ENCODE measurements around the gene FBXW11. TPM values are rescaled to one million over a fixed set of nuclear protein-coding genes. Genes with fewer than 3 reads are reported as not detected.

FBXW11 gene
- total RNA-seq, 1 experiment from 2014 or later: 72.9 TPM

- no peak overlapping the region for H3K9ac ChIP-seq (ENCODE audit: low read length)
- no peaks in the 10 kb centered on the region for H4K20me1 ChIP-seq (ENCODE audit: insufficient read depth, low read depth, low read length)
- no peak overlapping the region for H3K4me2 ChIP-seq (ENCODE audit: low read depth, low read length, poor library complexity, severe bottlenecking)
- no peak overlapping the region for H2AFZ ChIP-seq (ENCODE audit: low read length)
- H3K27me3 ChIP-seq (ENCODE audit: low read length): no peaks in the 10 kb centered on the region
- no peaks in the 10 kb centered on the region for H3K4me1 ChIP-seq (ENCODE audit: low read length)
- no peaks in the 10 kb centered on the region; the same call in 1 of the 2 replicates for H3K36me3 ChIP-seq (ENCODE audit: insufficient read depth, low read length)
- no peaks in the 10 kb centered on the region for H3K9me3 ChIP-seq (ENCODE audit: low read length)
- H3K4me3 ChIP-seq (ENCODE audit: low read length): no peak overlapping the region
- DNase-seq: no peak
- H3K9me2 ChIP-seq (replicated peaks; ENCODE audit: insufficient read depth, low read length): no peaks in the 10 kb centered on the region
- H3K27ac ChIP-seq (ENCODE audit: low read length): no peak overlapping the region
- H3K79me2 ChIP-seq (ENCODE audit: low read length): no peaks in the 10 kb centered on the region
These were observed 171.4 kb downstream of the FBXW11 start for GRCh38 chr5:171835066-171835465.

GRCh38 chr5:171834461-171834860 is 172.0 kb downstream of the FBXW11 start:
- no peaks in the 10 kb centered on the region for H3K9me2 ChIP-seq (replicated peaks; ENCODE audit: insufficient read depth, low read length)
- H2AFZ ChIP-seq (ENCODE audit: low read length): no peak overlapping the region
- no peak overlapping the region for H3K27ac ChIP-seq (ENCODE audit: low read length)
- no peak for DNase-seq
- no peak overlapping the region for H3K9ac ChIP-seq (ENCODE audit: low read length)
- no peak overlapping the region for H3K4me2 ChIP-seq (ENCODE audit: low read depth, low read length, poor library complexity, severe bottlenecking)
- H3K36me3 ChIP-seq (ENCODE audit: insufficient read depth, low read length): no peaks in the 10 kb centered on the region
- H3K27me3 ChIP-seq (ENCODE audit: low read length): no peaks in the 10 kb centered on the region
- no peaks in the 10 kb centered on the region for H3K79me2 ChIP-seq (ENCODE audit: low read length)
- H3K4me1 ChIP-seq (ENCODE audit: low read length): no peaks in the 10 kb centered on the region
- no peaks in the 10 kb centered on the region for H4K20me1 ChIP-seq (ENCODE audit: insufficient read depth, low read depth, low read length)
- H3K4me3 ChIP-seq (ENCODE audit: low read length): no peak overlapping the region
- no peaks in the 10 kb centered on the region for H3K9me3 ChIP-seq (ENCODE audit: low read length)

GRCh38 chr5:171832775-171833174 is 173.7 kb downstream of the FBXW11 start:
- Histone ChIP-seq H2AFZ (ENCODE audit: low read length) (no peak overlapping the region), H3K4me2 (ENCODE audit: low read depth, low read length, poor library complexity, severe bottlenecking) (no peak overlapping the region), H3K36me3 (ENCODE audit: insufficient read depth, low read length) (no peaks in the 10 kb centered on the region), H3K4me1 (ENCODE audit: low read length) (no peaks in the 10 kb centered on the region), H3K9me3 (ENCODE audit: low read length) (no peaks in the 10 kb centered on the region), H3K9me2 (replicated peaks; ENCODE audit: insufficient read depth, low read length) (no peaks in the 10 kb centered on the region), H4K20me1 (ENCODE audit: insufficient read depth, low read depth, low read length) (no peaks in the 10 kb centered on the region), H3K79me2 (ENCODE audit: low read length) (no peaks in the 10 kb centered on the region), H3K4me3 (ENCODE audit: low read length) (no peak overlapping the region), H3K9ac (ENCODE audit: low read length) (no peak overlapping the region), H3K27ac (ENCODE audit: low read length) (no peak overlapping the region), H3K27me3 (ENCODE audit: low read length) (no peaks in the 10 kb centered on the region)
- DNase-seq: no peak

- Histone ChIP-seq H3K4me3 (ENCODE audit: low read length) (no peak overlapping the region), H3K27me3 (ENCODE audit: low read length) (no peaks in the 10 kb centered on the region), H3K36me3 (ENCODE audit: insufficient read depth, low read length) (no peaks in the 10 kb centered on the region), H3K27ac (ENCODE audit: low read length) (no peak overlapping the region), H4K20me1 (ENCODE audit: insufficient read depth, low read depth, low read length) (no peaks in the 10 kb centered on the region), H3K9me2 (replicated peaks; ENCODE audit: insufficient read depth, low read length) (no peaks in the 10 kb centered on the region), H3K4me1 (ENCODE audit: low read length) (no peaks in the 10 kb centered on the region), H3K79me2 (ENCODE audit: low read length) (no peaks in the 10 kb centered on the region), H3K9ac (ENCODE audit: low read length) (no peak overlapping the region), H3K4me2 (ENCODE audit: low read depth, low read length, poor library complexity, severe bottlenecking) (no peak overlapping the region), H2AFZ (ENCODE audit: low read length) (no peak overlapping the region), H3K9me3 (ENCODE audit: low read length) (no peaks in the 10 kb centered on the region)
- no peak for DNase-seq
These were observed 175.8 kb downstream of the FBXW11 start for GRCh38 chr5:171830686-171831085.

- Histone ChIP-seq H3K4me1 (ENCODE audit: low read length) (peaks cover 3% of the 10 kb centered on the region), H4K20me1 (ENCODE audit: insufficient read depth, low read depth, low read length) (no peaks in the 10 kb centered on the region), H3K27ac (ENCODE audit: low read length) (no peak overlapping the region), H3K79me2 (ENCODE audit: low read length) (no peaks in the 10 kb centered on the region), H3K4me3 (ENCODE audit: low read length) (no peak overlapping the region), H3K9ac (ENCODE audit: low read length) (no peak overlapping the region), H3K27me3 (ENCODE audit: low read length) (no peaks in the 10 kb centered on the region), H3K4me2 (ENCODE audit: low read depth, low read length, poor library complexity, severe bottlenecking) (no peak overlapping the region), H3K9me2 (replicated peaks; ENCODE audit: insufficient read depth, low read length) (no peaks in the 10 kb centered on the region), H2AFZ (ENCODE audit: low read length) (no peak overlapping the region), H3K36me3 (ENCODE audit: insufficient read depth, low read length) (no peaks in the 10 kb centered on the region), H3K9me3 (ENCODE audit: low read length) (no peaks in the 10 kb centered on the region)
- DNase-seq: no peak
These were observed 179.3 kb downstream of the FBXW11 start for GRCh38 chr5:171827162-171827561.

GRCh38 chr5:171826132-171826531 is 180.3 kb downstream of the FBXW11 start:
- H3K4me1 ChIP-seq (ENCODE audit: low read length): peaks cover 3% of the 10 kb centered on the region
- no peaks in the 10 kb centered on the region for H3K27me3 ChIP-seq (ENCODE audit: low read length)
- H3K4me2 ChIP-seq (ENCODE audit: low read depth, low read length, poor library complexity, severe bottlenecking): no peak overlapping the region
- no peaks in the 10 kb centered on the region for H3K9me3 ChIP-seq (ENCODE audit: low read length)
- no peaks in the 10 kb centered on the region for H3K9me2 ChIP-seq (replicated peaks; ENCODE audit: insufficient read depth, low read length)
- no peak overlapping the region for H3K27ac ChIP-seq (ENCODE audit: low read length)
- no peaks in the 10 kb centered on the region for H3K79me2 ChIP-seq (ENCODE audit: low read length)
- no peaks in the 10 kb centered on the region for H4K20me1 ChIP-seq (ENCODE audit: insufficient read depth, low read depth, low read length)
- DNase-seq: no peak
- H3K9ac ChIP-seq (ENCODE audit: low read length): no peak overlapping the region
- H2AFZ ChIP-seq (ENCODE audit: low read length): no peak overlapping the region
- no peak overlapping the region for H3K4me3 ChIP-seq (ENCODE audit: low read length)
- H3K36me3 ChIP-seq (ENCODE audit: insufficient read depth, low read length): no peaks in the 10 kb centered on the region

- Histone ChIP-seq H3K4me2 (ENCODE audit: low read depth, low read length, poor library complexity, severe bottlenecking) (no peak overlapping the region), H3K9ac (ENCODE audit: low read length) (no peak overlapping the region), H3K27me3 (ENCODE audit: low read length) (no peaks in the 10 kb centered on the region), H3K4me3 (ENCODE audit: low read length) (no peak overlapping the region), H3K4me1 (ENCODE audit: low read length) (peaks cover 3% of the 10 kb centered on the region), H3K9me3 (ENCODE audit: low read length) (no peaks in the 10 kb centered on the region), H3K9me2 (replicated peaks; ENCODE audit: insufficient read depth, low read length) (no peaks in the 10 kb centered on the region), H3K79me2 (ENCODE audit: low read length) (no peaks in the 10 kb centered on the region), H2AFZ (ENCODE audit: low read length) (no peak overlapping the region), H4K20me1 (ENCODE audit: insufficient read depth, low read depth, low read length) (no peaks in the 10 kb centered on the region), H3K36me3 (ENCODE audit: insufficient read depth, low read length) (no peaks in the 10 kb centered on the region), H3K27ac (ENCODE audit: low read length) (no peak overlapping the region)
- no peak for DNase-seq
These were observed 181.4 kb downstream of the FBXW11 start for GRCh38 chr5:171825051-171825450.

- no peak overlapping the region for H3K9ac ChIP-seq (ENCODE audit: low read length)
- no peaks in the 10 kb centered on the region for H4K20me1 ChIP-seq (ENCODE audit: insufficient read depth, low read depth, low read length)
- no peaks in the 10 kb centered on the region for H3K36me3 ChIP-seq (ENCODE audit: insufficient read depth, low read length)
- no peaks in the 10 kb centered on the region for H3K27me3 ChIP-seq (ENCODE audit: low read length)
- peak; percentile 43 for DNase-seq
- H3K27ac ChIP-seq (ENCODE audit: low read length): no peak overlapping the region
- peaks cover 3% of the 10 kb centered on the region for H3K4me1 ChIP-seq (ENCODE audit: low read length)
- H3K9me2 ChIP-seq (replicated peaks; ENCODE audit: insufficient read depth, low read length): no peaks in the 10 kb centered on the region
- H3K79me2 ChIP-seq (ENCODE audit: low read length): no peaks in the 10 kb centered on the region
- H3K9me3 ChIP-seq (ENCODE audit: low read length): no peaks in the 10 kb centered on the region
- H3K4me3 ChIP-seq (ENCODE audit: low read length): no peak overlapping the region
- H2AFZ ChIP-seq (ENCODE audit: low read length): no peak overlapping the region
- H3K4me2 ChIP-seq (ENCODE audit: low read depth, low read length, poor library complexity, severe bottlenecking): no peak overlapping the region
These were observed 183.2 kb downstream of the FBXW11 start for GRCh38 chr5:171823269-171823668.

GRCh38 chr5:171821286-171821685 is 185.2 kb downstream of the FBXW11 start:
- H4K20me1 ChIP-seq (ENCODE audit: insufficient read depth, low read depth, low read length): no peaks in the 10 kb centered on the region
- no peaks in the 10 kb centered on the region for H3K79me2 ChIP-seq (ENCODE audit: low read length)
- H3K9me2 ChIP-seq (replicated peaks; ENCODE audit: insufficient read depth, low read length): no peaks in the 10 kb centered on the region
- H3K4me1 ChIP-seq (ENCODE audit: low read length): peaks cover 3% of the 10 kb centered on the region
- H3K9ac ChIP-seq (ENCODE audit: low read length): no peak overlapping the region
- H3K27me3 ChIP-seq (ENCODE audit: low read length): no peaks in the 10 kb centered on the region
- H3K36me3 ChIP-seq (ENCODE audit: insufficient read depth, low read length): no peaks in the 10 kb centered on the region
- H2AFZ ChIP-seq (ENCODE audit: low read length): no peak overlapping the region
- no peaks in the 10 kb centered on the region for H3K9me3 ChIP-seq (ENCODE audit: low read length)
- H3K27ac ChIP-seq (ENCODE audit: low read length): no peak overlapping the region
- no peak overlapping the region for H3K4me3 ChIP-seq (ENCODE audit: low read length)
- no peak for DNase-seq
- no peak overlapping the region for H3K4me2 ChIP-seq (ENCODE audit: low read depth, low read length, poor library complexity, severe bottlenecking)

All from Karpas-422 (cell line).